Skeletal muscle cell (primary cell): ENCODE results near the gene NSUN3.
"Not testable (repeated sequence)": the region's sequence is repeated elsewhere in the genome, so short reads cannot be mapped to it uniquely, and the experiment has no call there.

Source experiments
- DNase-seq: peaks from one replicate; pipeline ENCODE4 v3.0.0-alpha.2; 2010; ENCODE audit warnings: low read depth
- H3K4me3 ChIP-seq: 2 replicates; pipeline ENCODE4 v1.5.1; 2011; ENCODE audit warnings: low read depth, mild to moderate bottlenecking, control low read depth, low read length, moderate library complexity

The NSUN3 gene

GRCh38 chr3:94062513-94063404 is at the start of gene NSUN3, which contains the start of gene DHFR2:
Gene NSUN3 (plus strand): TSS chr3:94063061. CDS start chr3:94063127, 66 bp downstream.
Gene DHFR2 (minus strand): TSS chr3:94062916. CDS start chr3:94061511, 1,405 bp downstream.
- peak; percentile 92 for DNase-seq
- peak within 1 kb of the TSS; percentile 73 for H3K4me3 ChIP-seq

- no peak overlapping the region for H3K4me3 ChIP-seq
- DNase-seq, result no peak
These were observed 47.8 kb upstream of the NSUN3 start for GRCh38 chr3:94015025-94015424.

- DNase-seq, result no peak
- no peak overlapping the region for H3K4me3 ChIP-seq
These were observed 43.2 kb upstream of the NSUN3 start for GRCh38 chr3:94019659-94020058.

GRCh38 chr3:94020293-94020692 is 42.6 kb upstream of the NSUN3 start:
- no peak overlapping the region for H3K4me3 ChIP-seq
- DNase-seq, result no peak

GRCh38 chr3:94024385-94024784 is 38.5 kb upstream of the NSUN3 start:
- H3K4me3 ChIP-seq, result no peak overlapping the region
- DNase-seq, result peak; percentile 13

- no peak for DNase-seq
- H3K4me3 ChIP-seq, result no peak overlapping the region
These were observed 36.2 kb upstream of the NSUN3 start for GRCh38 chr3:94026623-94027022.

GRCh38 chr3:94028093-94028837 is 34.6 kb upstream of the NSUN3 start, which contains the start of gene STX19:
Gene STX19 (minus strand): TSS chr3:94028597. CDS start chr3:94015269, 13,328 bp downstream.
- H3K4me3 ChIP-seq, result no peak within 1 kb of the TSS
- DNase-seq, result no peak

- DNase-seq, result peak; percentile 6
- no peak overlapping the region for H3K4me3 ChIP-seq
These were observed 25.9 kb upstream of the NSUN3 start for GRCh38 chr3:94036909-94037507.

GRCh38 chr3:94043285-94043684 is 19.6 kb upstream of the NSUN3 start:
- no peak overlapping the region for H3K4me3 ChIP-seq
- DNase-seq, result no peak

- not testable (repeated sequence) for H3K4me3 ChIP-seq, DNase-seq
These were observed 18.5 kb upstream of the NSUN3 start for GRCh38 chr3:94044100-94044936.

GRCh38 chr3:94046533-94046932 is 16.3 kb upstream of the NSUN3 start:
- DNase-seq, result no peak
- H3K4me3 ChIP-seq, result no peak overlapping the region

- H3K4me3 ChIP-seq, result no peak overlapping the region
- DNase-seq, result no peak
These were observed 13.6 kb upstream of the NSUN3 start for GRCh38 chr3:94049267-94049666.

GRCh38 chr3:94050546-94050945 is 12.3 kb upstream of the NSUN3 start:
- DNase-seq, result no peak
- H3K4me3 ChIP-seq, result no peak overlapping the region

GRCh38 chr3:94061297-94061696 is 1.6 kb upstream of the NSUN3 start:
- no peak overlapping the region for H3K4me3 ChIP-seq
- DNase-seq, result no peak

GRCh38 chr3:94063496-94064119 is 747 bp downstream of the NSUN3 start:
- peak overlapping the region; percentile 73 for H3K4me3 ChIP-seq
- no peak for DNase-seq

GRCh38 chr3:94064243-94064860 is 1.5 kb downstream of the NSUN3 start:
- no peak for DNase-seq
- H3K4me3 ChIP-seq, result no peak overlapping the region

- no peak for DNase-seq
These were observed 2.3 kb downstream of the NSUN3 start for GRCh38 chr3:94065122-94065521.

GRCh38 chr3:94065819-94066480 is 3.1 kb downstream of the NSUN3 start:
- no peak overlapping the region for H3K4me3 ChIP-seq
- no peak for DNase-seq

More at GRCh38 chr3:94065122-94065521, 2.3 kb downstream of the NSUN3 start:
- no peak overlapping the region for H3K4me3 ChIP-seq
